Erythroblast (primary cell): ENCODE data around the gene KAT5.

Experiments
- GATA1 ChIP-seq: IDR thresholded peaks from 2 replicates; pipeline ENCODE4 v1.6.1; 2011; ENCODE audit warnings: low read depth, mild to moderate bottlenecking, control low read depth, low read length, moderate library complexity
- POLR2A ChIP-seq: IDR thresholded peaks from 2 replicates; pipeline ENCODE4 v1.6.1; 2011; ENCODE audit warnings: mild to moderate bottlenecking, low read length

DNA sequence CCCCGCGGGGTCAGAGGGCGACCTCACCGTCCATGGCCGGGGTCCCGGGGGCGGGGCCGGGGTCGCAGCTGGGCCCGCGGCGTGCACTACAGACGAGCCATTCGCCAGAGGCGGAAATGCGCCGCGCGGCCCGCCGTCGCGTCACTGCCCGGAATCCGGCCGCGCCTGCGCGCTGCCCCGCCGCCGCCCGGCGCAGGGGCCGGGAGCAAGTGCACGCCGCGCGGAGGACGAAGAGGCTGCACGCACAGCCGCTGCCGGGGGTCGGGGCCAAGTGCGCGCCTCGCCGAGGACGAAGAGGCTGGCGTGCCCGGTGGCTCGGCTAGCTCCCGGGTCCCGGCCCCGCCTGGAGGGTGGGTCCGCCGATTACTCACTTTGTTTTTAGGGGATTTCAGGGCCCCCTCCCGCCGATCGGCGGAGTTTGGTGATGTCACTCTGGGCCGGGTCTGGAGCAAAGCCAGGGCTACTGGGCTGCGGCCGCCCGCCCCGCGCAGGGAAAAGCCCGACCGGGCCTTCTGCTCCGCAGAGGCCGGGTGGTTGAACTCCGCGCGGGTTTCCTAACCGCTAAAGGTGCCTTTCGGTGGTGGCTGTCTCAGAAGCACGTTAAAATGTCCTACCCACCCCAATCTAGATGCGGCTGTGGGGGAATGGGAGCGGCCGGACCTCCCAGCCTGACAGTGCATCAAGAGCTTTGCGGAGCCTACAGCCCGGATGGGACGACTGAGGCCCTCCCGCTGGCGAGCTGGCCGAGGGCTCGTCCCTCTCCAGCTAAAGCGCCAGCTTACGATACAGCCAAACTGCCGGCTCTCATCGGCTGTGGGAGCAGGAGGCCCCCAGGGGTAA lies 49.0 kb upstream of the KAT5 start, which contains the start of gene RELA:
- TF ChIP-seq POLR2A (peak; percentile 83), GATA1 (no peak)
